ENCODE measurements around the gene ABTB2.

The ABTB2 gene

GRCh38 chr11:34166806-34167740 is 190.7 kb downstream of the ABTB2 start:
- no peak for DNase-seq (ENCODE audit: low read depth)

- DNase-seq (ENCODE audit: low read depth): no peak
Observed at GRCh38 chr11:34165786-34166555, 191.8 kb downstream of the ABTB2 start.

GRCh38 chr11:34165121-34165520 is 192.7 kb downstream of the ABTB2 start:
- no peak for DNase-seq (ENCODE audit: low read depth)

GRCh38 chr11:34162856-34163255 is 195.0 kb downstream of the ABTB2 start:
- no peak for DNase-seq (ENCODE audit: low read depth)

- DNase-seq (ENCODE audit: low read depth): no peak
Observed at GRCh38 chr11:34162493-34162820, 195.4 kb downstream of the ABTB2 start.

GRCh38 chr11:34161812-34162492 is 195.9 kb downstream of the ABTB2 start:
- no peak for DNase-seq (ENCODE audit: low read depth)

- no peak for DNase-seq (ENCODE audit: low read depth)
Observed at GRCh38 chr11:34161361-34161760, 196.4 kb downstream of the ABTB2 start.

- DNase-seq (ENCODE audit: low read depth): no peak
Observed at GRCh38 chr11:34160791-34161190, 197.0 kb downstream of the ABTB2 start.

GRCh38 chr11:34160049-34160721 is 197.6 kb downstream of the ABTB2 start:
- DNase-seq (ENCODE audit: low read depth): no peak

GRCh38 chr11:34158661-34159060 is 199.1 kb downstream of the ABTB2 start:
- DNase-seq (ENCODE audit: low read depth): no peak

- no peak for DNase-seq (ENCODE audit: low read depth)
Observed at GRCh38 chr11:34157163-34157562, 200.6 kb downstream of the ABTB2 start.

- DNase-seq (ENCODE audit: low read depth): no peak
Observed at GRCh38 chr11:34155757-34156062, 202.1 kb downstream of the ABTB2 start.

GRCh38 chr11:34155057-34155756 is 202.6 kb downstream of the ABTB2 start:
- no peak for DNase-seq (ENCODE audit: low read depth)

GRCh38 chr11:34154059-34154875 is 203.5 kb downstream of the ABTB2 start:
- DNase-seq (ENCODE audit: low read depth): no peak

- DNase-seq (ENCODE audit: low read depth): no peak
Observed at GRCh38 chr11:34151916-34152845, 205.6 kb downstream of the ABTB2 start.

- no peak for DNase-seq (ENCODE audit: low read depth)
Observed at GRCh38 chr11:34151166-34151565, 206.6 kb downstream of the ABTB2 start.

- DNase-seq (ENCODE audit: low read depth): no peak
Observed at GRCh38 chr11:34150494-34151151, 207.2 kb downstream of the ABTB2 start.

GRCh38 chr11:34149786-34150185 is 208.0 kb downstream of the ABTB2 start:
- DNase-seq (ENCODE audit: low read depth): no peak

GRCh38 chr11:34149274-34149673 is 208.5 kb downstream of the ABTB2 start:
- DNase-seq (ENCODE audit: low read depth): no peak

Measured in T-helper 22 cell (primary cell).